A549 (cell line): ENCODE data around the gene PTK7.

Source experiments
- JUNB ChIP-seq: fragments of >200 bp; sonication (Bioruptor Twin); formaldehyde crosslinking; IDR thresholded peaks from 2 replicates; pipeline ENCODE4 v1.6.1; 2016
- KDM1A ChIP-seq: fragments of 200-600 bp; sonication (generic); IDR thresholded peaks from 2 replicates; pipeline ENCODE4 v1.6.1; 2016; ENCODE audit warnings: low read depth, mild to moderate bottlenecking
- POLR2A ChIP-seq: IDR thresholded peaks from 2 replicates; pipeline ENCODE4 v1.6.1; 2012; ENCODE audit warnings: mild to moderate bottlenecking, low read length
- POLR2AphosphoS2 ChIP-seq: conservative IDR thresholded peaks from 2 replicates; pipeline ENCODE4 v1.6.1; 2012; ENCODE audit warnings: low read length, improper control_type of control experiment, inconsistent platforms
- RAD21 ChIP-seq, 2 experiments: fragments of >200 bp in 1 of 2; sonication (Bioruptor Twin) in 1 of 2; formaldehyde crosslinking in 1 of 2; IDR thresholded peaks in 1 of 2; conservative IDR thresholded peaks in 1 of 2; 2 replicates in 1 of 2; 3 replicates in 1 of 2; pipeline ENCODE4 v1.6.1; 2012 to 2018; ENCODE audit warnings: inconsistent platforms in 1 of 2
- TF ChIP-seq, protein P1 (sequence below): fragments of 150-350 bp; IDR thresholded peaks from 2 replicates; pipeline ENCODE4 v1.6.1; 2014; ENCODE audit warnings: low read depth, mild to moderate bottlenecking, low read length
- TF ChIP-seq, protein P2 (sequence below): fragments of >200 bp; sonication (Bioruptor Twin); formaldehyde crosslinking; IDR thresholded peaks from 3 replicates; pipeline ENCODE4 v1.5.1; 2016

- no peak for TF ChIP-seq KDM1A
- TF ChIP-seq, protein P1, sequence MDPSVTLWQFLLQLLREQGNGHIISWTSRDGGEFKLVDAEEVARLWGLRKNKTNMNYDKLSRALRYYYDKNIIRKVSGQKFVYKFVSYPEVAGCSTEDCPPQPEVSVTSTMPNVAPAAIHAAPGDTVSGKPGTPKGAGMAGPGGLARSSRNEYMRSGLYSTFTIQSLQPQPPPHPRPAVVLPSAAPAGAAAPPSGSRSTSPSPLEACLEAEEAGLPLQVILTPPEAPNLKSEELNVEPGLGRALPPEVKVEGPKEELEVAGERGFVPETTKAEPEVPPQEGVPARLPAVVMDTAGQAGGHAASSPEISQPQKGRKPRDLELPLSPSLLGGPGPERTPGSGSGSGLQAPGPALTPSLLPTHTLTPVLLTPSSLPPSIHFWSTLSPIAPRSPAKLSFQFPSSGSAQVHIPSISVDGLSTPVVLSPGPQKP, result no peak
- no peak for TF ChIP-seq JUNB
- TF ChIP-seq POLR2A, result no peak
- TF ChIP-seq, protein P2, sequence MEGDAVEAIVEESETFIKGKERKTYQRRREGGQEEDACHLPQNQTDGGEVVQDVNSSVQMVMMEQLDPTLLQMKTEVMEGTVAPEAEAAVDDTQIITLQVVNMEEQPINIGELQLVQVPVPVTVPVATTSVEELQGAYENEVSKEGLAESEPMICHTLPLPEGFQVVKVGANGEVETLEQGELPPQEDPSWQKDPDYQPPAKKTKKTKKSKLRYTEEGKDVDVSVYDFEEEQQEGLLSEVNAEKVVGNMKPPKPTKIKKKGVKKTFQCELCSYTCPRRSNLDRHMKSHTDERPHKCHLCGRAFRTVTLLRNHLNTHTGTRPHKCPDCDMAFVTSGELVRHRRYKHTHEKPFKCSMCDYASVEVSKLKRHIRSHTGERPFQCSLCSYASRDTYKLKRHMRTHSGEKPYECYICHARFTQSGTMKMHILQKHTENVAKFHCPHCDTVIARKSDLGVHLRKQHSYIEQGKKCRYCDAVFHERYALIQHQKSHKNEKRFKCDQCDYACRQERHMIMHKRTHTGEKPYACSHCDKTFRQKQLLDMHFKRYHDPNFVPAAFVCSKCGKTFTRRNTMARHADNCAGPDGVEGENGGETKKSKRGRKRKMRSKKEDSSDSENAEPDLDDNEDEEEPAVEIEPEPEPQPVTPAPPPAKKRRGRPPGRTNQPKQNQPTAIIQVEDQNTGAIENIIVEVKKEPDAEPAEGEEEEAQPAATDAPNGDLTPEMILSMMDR, result no peak
- TF ChIP-seq RAD21 (conservative IDR thresholded peaks at IDR 0.05 in 1 of 2, IDR thresholded peaks at IDR 0.05 in 1 of 2), result no peak
- no peak for TF ChIP-seq POLR2AphosphoS2
Measured at GRCh38 chr6:43119482-43119881, 43.4 kb downstream of the PTK7 start.
